ENCODE data around the gene HJURP. TPM values are rescaled to one million over a fixed set of nuclear protein-coding genes. Genes with fewer than 3 reads are reported as not detected.

HJURP gene
- total RNA-seq, 1 experiment from 2014 or later, result 49.7 TPM

DNA sequence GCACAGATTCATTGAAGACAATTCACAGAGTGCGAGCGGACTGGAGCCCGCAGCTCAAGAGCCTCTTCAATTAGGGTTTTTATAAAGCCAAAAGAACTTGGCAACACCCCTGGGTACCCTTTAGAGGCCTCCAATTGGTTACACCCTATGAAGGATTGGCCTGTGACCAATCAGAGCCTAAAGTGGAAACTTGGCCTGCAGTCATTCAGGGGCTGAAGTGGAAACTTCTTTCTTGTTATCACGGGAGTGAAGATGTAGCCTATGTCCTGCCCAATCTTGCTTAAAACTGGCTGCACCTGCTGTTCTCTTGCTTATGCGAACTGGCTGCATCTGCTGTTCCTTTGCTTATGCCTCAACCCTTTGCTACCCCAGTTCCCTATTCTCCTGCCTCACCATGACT is 1.8 kb upstream of the HJURP start:
- Histone ChIP-seq H3K23ac (ENCODE audit: insufficient read length, low read depth, low read length) (no peak overlapping the region), H4K5ac (ENCODE audit: insufficient read length, low read depth, low read length) (no peak overlapping the region), H4K91ac (ENCODE audit: insufficient read length, low read depth, low read length) (no peak overlapping the region), H3K18ac (ENCODE audit: insufficient read length, low read depth, low read length) (no peak overlapping the region), H3K4me1 (ENCODE audit: insufficient read depth, low read length) (peaks cover 2% of the 10 kb centered on the region; the same call in 1 of the 2 replicates), H2BK12ac (ENCODE audit: insufficient read length, low read depth, low read length) (no peak overlapping the region), H3K14ac (ENCODE audit: insufficient read depth, low read length) (no peak overlapping the region), H3K23me2 (ENCODE audit: insufficient read length, low read depth, low read length, poor library complexity, severe bottlenecking) (peaks cover 11% of the 10 kb centered on the region), H4K20me1 (ENCODE audit: control insufficient read depth, insufficient read depth, insufficient read length) (no peaks in the 10 kb centered on the region), H3K4ac (ENCODE audit: low read depth, low read length) (no peak overlapping the region), H3K79me1 (ENCODE audit: insufficient read depth, low read depth, low read length, poor library complexity, severe bottlenecking) (no peaks in the 10 kb centered on the region), H2BK120ac (ENCODE audit: low read depth, low read length, poor library complexity, severe bottlenecking) (no peak overlapping the region), H2BK15ac (ENCODE audit: low read depth, low read length) (no peak overlapping the region), H3K56ac (ENCODE audit: insufficient read length, low read depth, low read length) (no peak overlapping the region), H3K9me3 (ENCODE audit: control insufficient read depth, low read depth, low read length) (no peaks in the 10 kb centered on the region), H3K27me3 (ENCODE audit: insufficient read depth, low read length) (no peaks in the 10 kb centered on the region), H3K27ac (ENCODE audit: insufficient read length, low read depth, low read length) (no peak overlapping the region), H3T11ph (ENCODE audit: low read length) (no peak overlapping the region), H2AFZ (ENCODE audit: low read length) (no peak overlapping the region), H2BK20ac (ENCODE audit: low read depth, low read length, poor library complexity, severe bottlenecking) (no peak overlapping the region), H3K9ac (ENCODE audit: extremely low read depth, insufficient read length, low read length) (no peak overlapping the region), H2AK5ac (ENCODE audit: insufficient read length, low read length) (no peak overlapping the region), H3K4me2 (ENCODE audit: insufficient read depth, insufficient read length, low read length) (no peak overlapping the region), H3K79me2 (ENCODE audit: insufficient read depth, low read length) (peaks cover 22% of the 10 kb centered on the region; the same call in 1 of the 2 replicates), H2BK5ac (ENCODE audit: insufficient read length, low read length) (no peak overlapping the region), H4K8ac (replicated peaks; ENCODE audit: insufficient read length, low read depth, low read length) (no peak overlapping the region)
- WGBS (ENCODE audit: extremely low coverage, insufficient read length, low lambda C conversion rate), result no CpG with 5 or more reads among the region's 5 CpGs
- TF ChIP-seq, protein P1, sequence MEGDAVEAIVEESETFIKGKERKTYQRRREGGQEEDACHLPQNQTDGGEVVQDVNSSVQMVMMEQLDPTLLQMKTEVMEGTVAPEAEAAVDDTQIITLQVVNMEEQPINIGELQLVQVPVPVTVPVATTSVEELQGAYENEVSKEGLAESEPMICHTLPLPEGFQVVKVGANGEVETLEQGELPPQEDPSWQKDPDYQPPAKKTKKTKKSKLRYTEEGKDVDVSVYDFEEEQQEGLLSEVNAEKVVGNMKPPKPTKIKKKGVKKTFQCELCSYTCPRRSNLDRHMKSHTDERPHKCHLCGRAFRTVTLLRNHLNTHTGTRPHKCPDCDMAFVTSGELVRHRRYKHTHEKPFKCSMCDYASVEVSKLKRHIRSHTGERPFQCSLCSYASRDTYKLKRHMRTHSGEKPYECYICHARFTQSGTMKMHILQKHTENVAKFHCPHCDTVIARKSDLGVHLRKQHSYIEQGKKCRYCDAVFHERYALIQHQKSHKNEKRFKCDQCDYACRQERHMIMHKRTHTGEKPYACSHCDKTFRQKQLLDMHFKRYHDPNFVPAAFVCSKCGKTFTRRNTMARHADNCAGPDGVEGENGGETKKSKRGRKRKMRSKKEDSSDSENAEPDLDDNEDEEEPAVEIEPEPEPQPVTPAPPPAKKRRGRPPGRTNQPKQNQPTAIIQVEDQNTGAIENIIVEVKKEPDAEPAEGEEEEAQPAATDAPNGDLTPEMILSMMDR (conservative IDR thresholded peaks at IDR 0.05), result no peak
- Mint-ChIP-seq H3K4me1 (peaks cover 28 to 31% of the 10 kb centered on the region in 2 experiments), H3K36me3 (ENCODE audit: insufficient read depth in 1 of 3, low read depth in 3 of 3) (peaks cover 17 to 20% (median 19%) of the 10 kb centered on the region in 3 experiments; a peak in 6 of 7 replicates), H3K4me3 (no peak overlapping the region; a peak in 1 of 5 replicates), H3K27me3 (ENCODE audit: low read depth) (no peaks in the 10 kb centered on the region; the same call in 1 of the 2 replicates), H3K27ac (no peak overlapping the region; a peak in 1 of 7 replicates), H3K9me3 (no peaks in the 10 kb centered on the region; a peak in 1 of 5 replicates)
- no peak for DNase-seq

All from H9 (cell line).